AG04450 (cell line): Measurements from ENCODE around the gene PPT2. TPM values are rescaled to one million over a fixed set of nuclear protein-coding genes. Genes with fewer than 3 reads are reported as not detected.
A peak's percentile ranks its signal among the peaks of the same experiment; 100 is the strongest.

Experiments
- CTCF ChIA-PET: fragments of 300-600, 350-600 bp; formaldehyde crosslinking; extraction: SDS; loops from one replicate; lab custom pipeline; 2022; ENCODE audit warnings: antibody characterized with exemption, inconsistent platforms; lab: Charles Lee
- POLR2A ChIA-PET: fragments of 350-600 bp; formaldehyde crosslinking; extraction: SDS; loops from one replicate; lab custom pipeline; 2021; ENCODE audit warnings: antibody characterized with exemption, inconsistent platforms; lab: Yijun Ruan, JAX
- DNase-seq: peaks from one replicate; pipeline ENCODE4 v3.0.0-alpha.2; 2011; ENCODE audit warnings: low read depth, low spot score
- H3K27ac ChIP-seq: one replicate; pipeline ENCODE4 v1.5.1; 2012; ENCODE audit warnings: low read depth, low read length, control low read depth
- H3K27me3 ChIP-seq: one replicate; pipeline ENCODE4 v1.6.0; 2012; ENCODE audit warnings: low read length; ENCODE audit not compliant: control insufficient read depth, insufficient read depth
- H3K4me3 ChIP-seq: 2 replicates; pipeline ENCODE4 v1.5.1; 2011; ENCODE audit warnings: mild to moderate bottlenecking, low read depth, low read length, control low read depth
- H3K9me3 ChIP-seq: 2 replicates; pipeline ENCODE4 v1.5.1; 2012; ENCODE audit warnings: low read length; ENCODE audit not compliant: control insufficient read depth, insufficient read depth
- polyA plus RNA-seq: library from polyadenylated mRNA; depleted of rRNA; stranded (reverse); fragments of >200 nt; gene quantifications from 2 replicates; pipeline ENCODE4 v1.2.3, GENCODE V29; 2011
- TF ChIP-seq, protein P1 (sequence below): IDR thresholded peaks from 2 replicates; pipeline ENCODE4 v1.5.1; 2011; ENCODE audit warnings: low read depth, low read length, control low read depth, inconsistent platforms

The PPT2 gene
- polyA plus RNA-seq, 1 experiment, result 12.6 TPM

DNA sequence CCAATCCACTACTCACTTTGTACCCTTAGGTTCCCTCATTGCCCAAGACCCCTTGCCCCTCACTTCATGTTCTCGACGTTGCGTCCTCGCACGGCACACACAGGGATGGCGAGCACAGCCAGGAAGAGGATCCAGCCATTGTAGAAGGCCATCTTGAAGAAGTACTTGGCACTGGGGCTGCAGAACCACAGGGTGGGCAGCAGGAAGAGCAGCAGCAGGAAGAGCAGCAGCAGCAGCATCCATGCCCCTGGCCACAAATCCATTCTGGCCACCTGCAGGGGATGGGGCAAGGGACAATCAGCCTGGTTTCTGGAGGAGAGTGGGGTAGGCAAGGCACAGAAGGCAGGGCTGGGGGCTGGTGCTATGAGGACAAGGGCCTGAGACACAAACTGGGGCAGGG lies 17.3 kb downstream of the PPT2 start:
- DNase-seq, result no peak
- ChIA-PET CTCF (no interaction called here), POLR2A (no interaction called here)
- Histone ChIP-seq H3K9me3 (peaks cover 3% of the 10 kb centered on the region; the same call in 1 of the 2 replicates), H3K27ac (no peak overlapping the region), H3K27me3 (no peaks in the 10 kb centered on the region), H3K4me3 (no peak overlapping the region)
- TF ChIP-seq, protein P1, sequence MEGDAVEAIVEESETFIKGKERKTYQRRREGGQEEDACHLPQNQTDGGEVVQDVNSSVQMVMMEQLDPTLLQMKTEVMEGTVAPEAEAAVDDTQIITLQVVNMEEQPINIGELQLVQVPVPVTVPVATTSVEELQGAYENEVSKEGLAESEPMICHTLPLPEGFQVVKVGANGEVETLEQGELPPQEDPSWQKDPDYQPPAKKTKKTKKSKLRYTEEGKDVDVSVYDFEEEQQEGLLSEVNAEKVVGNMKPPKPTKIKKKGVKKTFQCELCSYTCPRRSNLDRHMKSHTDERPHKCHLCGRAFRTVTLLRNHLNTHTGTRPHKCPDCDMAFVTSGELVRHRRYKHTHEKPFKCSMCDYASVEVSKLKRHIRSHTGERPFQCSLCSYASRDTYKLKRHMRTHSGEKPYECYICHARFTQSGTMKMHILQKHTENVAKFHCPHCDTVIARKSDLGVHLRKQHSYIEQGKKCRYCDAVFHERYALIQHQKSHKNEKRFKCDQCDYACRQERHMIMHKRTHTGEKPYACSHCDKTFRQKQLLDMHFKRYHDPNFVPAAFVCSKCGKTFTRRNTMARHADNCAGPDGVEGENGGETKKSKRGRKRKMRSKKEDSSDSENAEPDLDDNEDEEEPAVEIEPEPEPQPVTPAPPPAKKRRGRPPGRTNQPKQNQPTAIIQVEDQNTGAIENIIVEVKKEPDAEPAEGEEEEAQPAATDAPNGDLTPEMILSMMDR, result no peak

DNA sequence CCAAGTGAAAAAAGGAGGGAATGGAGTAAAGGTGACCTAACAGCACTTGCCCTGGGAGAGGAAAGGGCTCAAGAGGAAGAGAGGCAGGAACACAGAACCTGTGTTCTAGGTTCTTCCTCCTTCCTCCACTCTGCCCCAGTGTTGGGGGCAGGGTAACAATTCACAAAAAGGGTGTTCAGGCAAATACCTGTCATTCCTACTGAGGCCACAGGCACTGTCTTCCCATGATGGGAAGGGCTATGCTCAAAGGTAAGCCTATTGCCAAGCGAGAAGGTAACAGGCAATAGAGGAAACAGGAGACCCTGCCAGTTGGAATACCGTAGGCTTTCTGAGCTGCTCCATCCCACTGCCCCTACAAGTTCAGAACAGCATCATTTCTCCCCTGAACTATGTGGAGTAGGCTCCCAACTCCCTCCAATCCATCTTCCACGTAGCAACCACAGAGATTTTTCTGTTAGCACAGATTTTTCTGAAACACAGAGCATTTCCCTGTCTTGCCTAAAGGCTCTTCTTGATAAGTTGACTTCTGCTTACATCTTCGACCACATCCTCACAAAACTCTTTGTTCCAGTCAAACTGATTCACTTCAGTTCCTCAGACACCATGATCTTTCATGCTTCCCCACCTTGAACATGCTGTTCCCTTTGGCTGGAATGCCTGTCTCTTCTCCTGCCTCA lies 19.2 kb downstream of the PPT2 start:
- no peak for DNase-seq

DNA sequence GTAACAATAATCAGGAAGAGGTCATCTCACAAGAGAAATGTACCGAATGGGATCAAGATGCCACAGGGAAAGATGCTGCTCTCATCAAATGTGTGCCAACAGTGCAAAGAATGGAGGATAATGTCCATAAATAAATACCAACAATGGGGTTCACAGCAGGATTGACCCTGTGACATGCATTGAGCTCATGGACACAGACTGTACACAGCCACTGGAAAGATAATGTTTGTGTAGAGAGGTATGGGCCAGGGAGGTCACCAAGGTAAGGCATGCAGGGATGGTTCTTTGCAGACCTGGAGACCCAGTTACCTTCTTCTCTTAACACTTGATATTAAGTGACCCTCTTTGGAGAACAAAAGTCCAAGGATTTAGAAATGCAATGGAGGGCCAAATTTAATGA lies 20.5 kb downstream of the PPT2 start:
- DNase-seq, result no peak
- TF ChIP-seq, protein P1, result no peak
- ChIA-PET POLR2A (no interaction called here), CTCF (interaction anchor here (1.3 kb wide), 1 partner anchor 56 kb away, joined by 4 read pairs; no protein-coding TSS in a partner anchor)
- Histone ChIP-seq H3K27ac (no peak overlapping the region), H3K4me3 (no peak overlapping the region), H3K27me3 (no peaks in the 10 kb centered on the region), H3K9me3 (peaks cover 3% of the 10 kb centered on the region; the same call in 1 of the 2 replicates)

More for the DNA sequence above, 19.2 kb downstream of the PPT2 start:
- TF ChIP-seq, protein P1, result no peak
- Histone ChIP-seq H3K9me3 (peaks cover 3% of the 10 kb centered on the region; the same call in 1 of the 2 replicates), H3K27me3 (no peaks in the 10 kb centered on the region), H3K27ac (peak overlapping the region; percentile 11), H3K4me3 (no peak overlapping the region)
- ChIA-PET CTCF (interaction anchor here (1.3 kb wide), 1 partner anchor 55 kb away, joined by 4 read pairs; no protein-coding TSS in a partner anchor), POLR2A (interaction anchor here (0.9 kb wide), 1 partner anchor 8 kb away, joined by 8 read pairs; no protein-coding TSS in a partner anchor)

DNA sequence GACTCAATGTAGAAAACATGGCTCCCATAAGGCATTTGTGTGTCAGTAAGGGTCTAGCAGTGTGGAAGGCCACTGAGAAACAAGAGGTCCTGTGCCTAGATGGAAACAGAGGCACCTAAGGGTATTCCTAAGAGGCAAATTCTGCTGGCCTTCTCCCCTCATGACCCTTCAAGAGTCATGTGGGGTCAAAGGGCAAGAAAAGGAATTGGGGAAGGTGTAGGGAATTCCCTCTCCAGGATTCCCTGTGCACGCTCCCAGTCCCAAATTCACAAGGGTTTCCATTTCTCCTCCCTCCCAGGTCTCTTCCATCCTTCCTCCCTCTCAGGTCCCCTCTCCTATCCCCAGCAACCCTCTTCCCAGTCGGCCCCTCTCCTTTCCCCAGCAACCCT lies 21.4 kb downstream of the PPT2 start:
- ChIA-PET CTCF (no interaction called here), POLR2A (no interaction called here)
- peak overlapping the region; percentile 97 for H3K4me3 ChIP-seq
- no peaks in the 10 kb centered on the region for H3K27me3 ChIP-seq
- TF ChIP-seq, protein P1, result no peak
- peaks cover 3% of the 10 kb centered on the region; the same call in 1 of the 2 replicates for H3K9me3 ChIP-seq
- no peak overlapping the region for H3K27ac ChIP-seq
- no peak for DNase-seq
